ENCODE measurements around the gene TJP1.
"Not testable (repeated sequence)": the region's sequence is repeated elsewhere in the genome, so short reads cannot be mapped to it uniquely, and the experiment has no call there.

TJP1 gene

GRCh38 chr15:29724026-29724425 lies 98.2 kb downstream of the TJP1 start:
- FAIRE-seq (no peak), DNase-seq (ENCODE audit: extremely low spot score, insufficient read length, low read depth) (no peak)

- DNase-seq (ENCODE audit: extremely low spot score, insufficient read length, low read depth) (no peak), FAIRE-seq (no peak)
Observed at GRCh38 chr15:29713784-29714183, 108.5 kb downstream of the TJP1 start.

DNA sequence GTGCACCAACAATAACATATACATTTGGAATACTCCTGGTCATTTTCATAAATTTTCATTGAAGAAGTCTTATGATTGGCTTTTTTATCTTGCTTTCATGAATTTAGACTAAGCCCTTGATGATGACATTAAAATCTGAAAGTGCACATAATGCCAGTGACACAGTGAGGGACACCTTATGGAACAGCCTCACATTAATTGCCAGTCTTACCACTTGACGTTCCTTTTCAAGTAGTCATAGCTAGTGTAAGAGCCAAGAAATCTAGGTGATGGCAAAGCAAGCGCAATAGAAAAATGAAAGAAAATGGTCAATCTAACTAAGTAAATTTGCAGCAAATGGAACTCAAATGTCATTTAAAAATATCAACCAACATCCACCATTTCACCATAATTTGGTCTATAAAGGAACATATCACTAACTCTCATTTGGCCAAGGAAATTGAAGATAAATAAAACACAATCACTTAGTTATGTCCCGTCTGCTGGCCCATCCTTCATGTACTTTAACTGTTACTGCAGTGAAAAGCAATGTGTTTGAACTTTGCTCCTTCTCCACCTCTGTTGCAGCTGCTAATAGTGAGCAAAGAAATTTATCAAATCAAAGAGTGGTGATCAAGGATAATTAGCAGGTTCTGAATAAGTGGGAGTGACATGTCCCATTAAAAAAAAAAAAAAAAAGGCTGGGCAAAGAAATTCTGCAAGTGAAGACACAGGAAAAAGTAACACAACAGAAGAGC lies 110.0 kb downstream of the TJP1 start:
- FAIRE-seq = no peak

DNA sequence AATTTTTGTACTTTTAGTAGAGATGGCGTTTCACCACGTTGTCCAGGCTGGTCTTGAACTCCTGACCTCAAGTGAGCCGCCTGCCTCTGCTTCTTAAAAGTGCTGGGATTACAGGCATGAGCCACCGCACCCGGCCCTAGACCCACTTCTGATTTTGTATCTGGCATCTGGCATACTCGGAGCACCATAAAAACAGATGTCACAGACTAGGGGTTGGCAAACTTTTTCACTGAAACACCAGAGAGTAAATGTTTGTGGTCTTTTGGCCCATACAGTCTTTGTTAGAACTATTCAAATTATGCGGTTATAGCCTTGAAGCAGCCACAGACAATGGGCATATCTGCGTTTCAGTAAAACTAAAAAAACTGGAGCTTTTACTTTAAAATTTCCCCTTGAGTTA lies 110.7 kb downstream of the TJP1 start:
- no peak for FAIRE-seq

More for the DNA sequence above, 110.0 kb downstream of the TJP1 start:
- no peak for DNase-seq (ENCODE audit: extremely low spot score, insufficient read length, low read depth)

DNA sequence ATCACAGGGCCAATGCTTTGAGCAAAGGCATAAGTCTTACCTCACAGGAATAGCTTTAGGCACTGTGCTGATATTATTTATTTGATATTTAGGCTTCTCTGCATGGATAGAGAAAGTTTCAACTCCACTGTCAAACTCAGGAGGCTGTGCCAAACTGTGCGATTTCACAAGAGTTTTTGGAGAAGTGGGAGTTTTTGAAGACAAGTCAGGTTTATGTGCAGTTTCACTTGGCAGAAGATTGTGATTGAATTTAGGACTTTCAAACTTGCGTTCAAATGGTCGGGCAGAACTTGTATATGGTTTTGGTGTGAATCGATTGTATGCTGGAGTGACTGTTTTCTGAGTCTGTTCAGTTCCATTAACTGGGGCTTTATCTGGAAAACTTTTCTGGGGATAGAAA lies 113.7 kb downstream of the TJP1 start:
- no peak for DNase-seq (ENCODE audit: extremely low spot score, insufficient read length, low read depth)
- FAIRE-seq = no peak

More for the DNA sequence above, 110.7 kb downstream of the TJP1 start:
- DNase-seq (ENCODE audit: extremely low spot score, insufficient read length, low read depth) = no peak

- DNase-seq (ENCODE audit: extremely low spot score, insufficient read length, low read depth) = no peak
Observed at GRCh38 chr15:29704950-29705597, 117.2 kb downstream of the TJP1 start.

GRCh38 chr15:29701151-29701550 lies 121.1 kb downstream of the TJP1 start:
- DNase-seq (ENCODE audit: extremely low spot score, insufficient read length, low read depth) (no peak), FAIRE-seq (no peak)

More at GRCh38 chr15:29704950-29705597, 117.2 kb downstream of the TJP1 start:
- FAIRE-seq = no peak

GRCh38 chr15:29700296-29700695 lies 122.0 kb downstream of the TJP1 start:
- FAIRE-seq (no peak), DNase-seq (ENCODE audit: extremely low spot score, insufficient read length, low read depth) (no peak)

GRCh38 chr15:29699791-29700190 lies 122.5 kb downstream of the TJP1 start:
- DNase-seq (ENCODE audit: extremely low spot score, insufficient read length, low read depth) (no peak), FAIRE-seq (no peak)

DNA sequence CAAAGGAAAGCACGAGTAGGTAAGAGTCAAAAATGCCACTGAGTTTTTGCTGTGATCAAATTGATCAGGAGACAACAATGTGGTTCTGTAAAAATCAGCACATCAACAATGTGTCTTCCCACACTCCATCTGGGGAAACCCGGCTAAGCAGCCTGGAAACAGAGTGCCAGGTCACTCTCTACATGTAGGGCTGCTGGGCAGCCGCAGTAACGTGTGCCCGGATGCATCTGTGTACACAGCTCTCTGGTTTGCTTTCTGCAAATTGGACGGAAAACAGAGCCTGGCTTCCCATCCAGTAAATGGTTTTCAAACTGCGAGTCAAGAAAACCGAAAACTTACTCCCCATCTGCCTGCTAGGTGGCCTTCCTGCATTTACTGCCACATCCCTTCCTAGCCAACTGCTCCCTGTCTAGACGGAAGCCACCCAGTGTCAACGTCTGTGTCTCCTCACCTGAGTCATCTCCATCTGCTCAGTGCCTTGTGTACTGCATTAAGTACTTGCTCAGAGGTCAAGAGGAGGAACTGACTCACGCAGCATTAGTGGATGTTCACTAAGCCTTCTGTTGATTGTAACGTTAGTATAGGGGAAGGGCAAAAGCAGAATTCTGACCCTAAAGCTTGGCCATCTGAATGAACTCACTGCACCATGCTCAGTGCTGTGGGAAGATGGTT lies 124.1 kb downstream of the TJP1 start:
- no peak for DNase-seq (ENCODE audit: extremely low spot score, insufficient read length, low read depth)
- no peak for FAIRE-seq

DNA sequence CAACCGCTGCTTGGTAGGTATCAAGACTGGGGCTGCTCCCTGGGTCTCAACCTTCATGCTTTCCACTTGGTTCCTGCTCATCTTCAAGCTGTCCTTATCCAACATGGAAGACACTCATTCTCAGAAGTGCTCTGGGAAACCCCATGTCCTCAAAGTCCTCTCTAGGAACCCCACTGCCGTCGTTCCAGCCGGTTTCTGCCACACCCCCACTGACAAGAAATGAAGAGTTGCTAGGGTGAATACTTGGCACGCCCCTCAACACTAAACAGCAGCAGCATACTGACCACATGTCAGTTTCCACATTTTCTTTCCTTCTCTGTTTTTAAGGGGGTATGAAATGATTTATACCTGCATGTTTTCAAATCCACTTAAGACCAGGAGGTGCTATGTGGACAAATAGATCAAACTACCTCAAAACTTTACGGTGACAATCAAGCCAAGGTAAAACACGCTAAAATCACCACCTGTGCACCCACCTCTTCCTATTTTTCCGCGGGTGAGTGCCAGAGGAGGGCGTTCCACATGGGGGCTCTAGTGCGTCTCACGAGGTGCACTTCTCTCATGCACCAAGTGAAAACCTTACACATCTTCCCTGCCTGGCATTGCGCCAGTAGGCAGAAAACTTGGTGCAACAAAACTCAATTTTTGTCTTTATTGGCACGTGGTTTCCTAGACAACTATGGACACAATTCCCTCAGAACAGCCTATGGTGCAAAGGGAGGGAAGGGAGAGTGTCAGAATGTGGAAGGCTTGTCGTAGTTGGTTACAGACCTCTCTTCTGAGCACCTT lies 125.1 kb downstream of the TJP1 start:
- FAIRE-seq (no peak), DNase-seq (ENCODE audit: extremely low spot score, insufficient read length, low read depth) (no peak)

DNA sequence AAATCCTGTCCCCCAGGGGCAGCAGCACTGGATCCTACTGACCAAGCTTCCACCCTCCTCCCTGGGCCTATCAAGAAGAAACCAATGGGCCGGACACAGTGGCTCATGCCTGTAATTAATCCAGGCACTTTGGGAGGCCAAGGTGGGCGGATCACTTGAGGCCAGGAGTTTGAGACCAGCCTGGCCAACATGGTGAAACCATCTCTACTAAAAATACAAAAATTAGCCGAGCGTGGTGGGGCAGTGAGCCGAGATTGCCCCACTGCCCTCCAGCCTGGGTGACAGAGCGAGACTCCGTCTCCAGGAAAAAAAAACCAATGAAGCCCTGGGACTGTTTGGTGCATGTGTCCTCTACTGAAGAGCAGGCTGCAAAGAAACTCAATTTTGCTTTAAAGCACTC lies 125.8 kb downstream of the TJP1 start:
- not testable (repeated sequence) for DNase-seq (ENCODE audit: extremely low spot score, insufficient read length, low read depth); FAIRE-seq

- FAIRE-seq (no peak), DNase-seq (ENCODE audit: extremely low spot score, insufficient read length, low read depth) (no peak)
Observed at GRCh38 chr15:29695489-29696167, 126.6 kb downstream of the TJP1 start.

- DNase-seq (ENCODE audit: extremely low spot score, insufficient read length, low read depth) = no peak
- FAIRE-seq = no peak
Observed at GRCh38 chr15:29693225-29693624, 129.0 kb downstream of the TJP1 start.

DNA sequence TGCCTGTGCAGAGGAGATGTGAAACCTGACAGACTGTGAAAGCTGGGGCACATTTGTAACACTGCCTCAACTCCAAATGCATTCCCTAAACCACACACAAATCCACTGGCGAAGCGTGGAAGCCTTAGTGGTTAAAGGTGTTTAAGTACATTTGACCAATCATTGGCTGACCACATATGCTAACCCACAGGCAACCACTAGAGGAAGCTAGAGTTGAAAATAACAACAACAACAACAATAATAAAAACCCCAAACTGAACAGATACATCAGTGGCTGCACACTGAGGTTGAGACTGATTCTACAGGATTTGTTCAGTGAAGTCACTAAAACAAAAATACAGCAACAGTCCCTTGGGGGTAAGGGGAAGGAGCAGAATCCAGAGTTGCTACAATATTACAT lies 129.7 kb downstream of the TJP1 start:
- DNase-seq (ENCODE audit: extremely low spot score, insufficient read length, low read depth) (no peak), FAIRE-seq (no peak)

DNA sequence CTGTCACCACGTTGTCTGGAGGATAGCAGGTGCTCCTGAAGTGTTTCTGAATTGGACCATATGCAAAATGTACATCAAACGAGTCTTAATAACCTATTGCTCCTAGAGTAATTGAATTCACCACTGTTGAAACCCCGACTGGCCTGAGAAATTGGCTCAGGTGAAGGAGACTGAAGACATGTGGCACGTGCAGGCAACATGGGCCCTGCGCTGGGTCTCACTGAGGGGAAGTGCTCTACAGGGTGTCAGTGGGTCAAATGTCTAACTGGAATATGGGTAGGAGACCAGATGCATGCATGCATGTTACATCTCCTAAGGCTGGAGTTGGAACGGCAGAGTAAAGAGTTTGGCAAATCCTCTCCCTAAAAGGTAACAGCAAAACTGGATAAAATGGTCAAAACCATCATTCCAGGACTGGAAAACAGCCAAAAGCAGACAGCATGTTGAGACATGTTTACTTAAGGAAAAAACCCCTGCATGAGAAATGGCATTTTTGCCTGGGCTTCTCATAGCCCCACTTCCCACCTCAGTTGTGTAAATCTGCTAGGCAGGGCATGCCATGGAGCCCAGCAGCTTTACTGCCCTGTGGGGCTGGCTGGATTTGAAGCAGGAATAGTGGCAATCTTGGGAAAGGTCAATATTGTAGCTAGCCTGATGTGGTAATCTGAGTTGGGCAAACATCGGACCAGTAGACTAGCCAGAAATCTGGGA lies 131.3 kb downstream of the TJP1 start:
- DNase-seq (ENCODE audit: extremely low spot score, insufficient read length, low read depth) = no peak
- no peak for FAIRE-seq

- DNase-seq (ENCODE audit: extremely low spot score, insufficient read length, low read depth) (no peak), FAIRE-seq (no peak)
Observed at GRCh38 chr15:29689287-29689986, 132.8 kb downstream of the TJP1 start.

GRCh38 chr15:29688506-29689286 lies 133.6 kb downstream of the TJP1 start:
- FAIRE-seq = no peak

More at GRCh38 chr15:29688506-29689286, 133.6 kb downstream of the TJP1 start:
- no peak for DNase-seq (ENCODE audit: extremely low spot score, insufficient read length, low read depth)
